ENCODE data around the gene ENTREP1.

- no peak for TF ChIP-seq POLR2A (IDR thresholded peaks at IDR 0.05)
- no peak for TF ChIP-seq CTCF (IDR thresholded peaks at IDR 0.05)
These were observed 10.5 kb upstream of the ENTREP1 start for GRCh38 chr9:69314547-69314946.
